GM21381 (cell line): ENCODE results near the gene EML1.
A peak's percentile ranks its signal among the peaks of the same experiment; 100 is the strongest.
"Not testable (repeated sequence)": the region's sequence is repeated elsewhere in the genome, so short reads cannot be mapped to it uniquely, and the experiment has no call there.

ENCODE experiments used
- ATAC-seq: cut with Tn5 transposase; IDR thresholded peaks from one replicate; pipeline ENCODE4 v1.9.1; 2021; ENCODE audit warnings: mild to moderate bottlenecking, moderate library complexity; ENCODE audit not compliant: unreplicated experiment

Gene EML1

DNA sequence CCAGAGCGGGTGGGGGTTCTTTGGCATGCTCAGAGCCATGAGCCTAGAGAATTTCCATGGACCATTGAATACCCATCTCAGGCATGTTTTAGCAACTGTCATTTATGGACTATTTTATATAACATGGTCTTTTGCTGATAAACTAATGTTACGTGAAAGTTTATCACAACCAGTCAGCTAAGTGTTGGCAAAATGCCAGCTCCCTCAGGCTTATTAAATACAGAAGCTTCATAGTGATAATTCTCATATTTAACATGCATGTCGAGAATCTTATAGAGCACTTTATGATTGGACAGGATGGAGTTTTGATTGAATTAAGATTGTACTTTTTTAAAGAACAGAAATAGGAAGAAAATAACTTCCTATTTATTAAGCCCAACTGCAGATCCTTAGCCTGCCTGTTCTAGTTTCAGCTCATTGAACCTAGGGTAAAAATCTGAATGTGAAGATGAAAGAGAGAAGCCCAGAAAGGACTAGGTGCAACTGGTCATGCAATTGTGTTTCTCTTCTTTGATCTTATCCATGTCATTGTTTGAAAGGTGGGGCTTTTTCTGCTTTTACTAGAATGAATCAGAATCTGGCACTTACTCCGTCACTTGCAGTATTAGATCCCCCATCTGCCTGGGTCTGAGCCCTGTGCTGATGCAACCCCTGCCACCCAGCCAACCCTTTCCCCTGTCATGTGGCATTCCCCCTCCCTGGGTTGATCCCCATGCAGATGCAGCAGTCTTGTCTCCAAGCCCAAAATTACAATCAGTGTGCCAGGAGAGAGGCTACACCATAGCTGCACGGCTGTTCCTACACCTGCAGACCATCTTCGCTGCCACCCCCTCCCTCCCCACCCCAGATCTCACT is 137.4 kb downstream of the EML1 start:
- ATAC-seq = peak; percentile 87

DNA sequence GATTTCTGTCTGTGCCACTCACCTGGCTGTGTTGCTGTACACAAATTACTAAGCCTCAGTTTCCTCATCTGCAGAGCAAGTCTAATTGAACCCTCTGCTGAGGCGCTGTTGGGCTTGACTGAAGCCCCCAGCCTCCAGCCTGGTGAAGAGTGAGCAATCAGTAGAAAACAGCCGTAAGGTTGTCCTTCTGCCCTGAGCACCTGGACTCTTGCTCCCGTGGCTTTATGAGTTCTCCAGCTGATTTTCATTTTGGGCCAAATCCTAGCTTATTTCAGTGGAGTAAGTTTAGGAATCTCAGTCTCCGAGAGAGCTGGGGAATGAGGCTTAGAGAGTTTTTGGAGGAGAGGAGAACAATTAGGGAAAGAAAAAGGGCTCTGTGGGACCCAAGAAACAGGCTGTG is 138.1 kb downstream of the EML1 start:
- ATAC-seq = no peak

DNA sequence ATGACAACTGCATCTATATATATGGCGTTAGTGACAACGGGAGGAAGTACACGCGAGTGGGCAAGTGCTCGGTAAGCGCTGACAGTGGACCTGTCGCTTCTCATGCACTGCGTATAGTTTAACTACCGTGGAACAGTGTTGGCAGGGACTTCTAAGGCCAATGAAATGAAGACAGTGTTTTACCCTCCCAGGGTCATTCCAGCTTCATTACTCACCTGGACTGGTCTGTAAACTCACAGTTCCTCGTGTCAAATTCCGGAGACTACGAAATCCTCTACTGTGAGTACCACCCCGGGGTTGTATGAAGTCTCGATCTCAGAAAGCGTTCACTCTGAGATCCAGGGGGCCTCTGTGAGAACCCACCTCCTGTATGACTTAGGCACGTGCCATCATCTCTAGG is 142.8 kb downstream of the EML1 start:
- no peak for ATAC-seq

DNA sequence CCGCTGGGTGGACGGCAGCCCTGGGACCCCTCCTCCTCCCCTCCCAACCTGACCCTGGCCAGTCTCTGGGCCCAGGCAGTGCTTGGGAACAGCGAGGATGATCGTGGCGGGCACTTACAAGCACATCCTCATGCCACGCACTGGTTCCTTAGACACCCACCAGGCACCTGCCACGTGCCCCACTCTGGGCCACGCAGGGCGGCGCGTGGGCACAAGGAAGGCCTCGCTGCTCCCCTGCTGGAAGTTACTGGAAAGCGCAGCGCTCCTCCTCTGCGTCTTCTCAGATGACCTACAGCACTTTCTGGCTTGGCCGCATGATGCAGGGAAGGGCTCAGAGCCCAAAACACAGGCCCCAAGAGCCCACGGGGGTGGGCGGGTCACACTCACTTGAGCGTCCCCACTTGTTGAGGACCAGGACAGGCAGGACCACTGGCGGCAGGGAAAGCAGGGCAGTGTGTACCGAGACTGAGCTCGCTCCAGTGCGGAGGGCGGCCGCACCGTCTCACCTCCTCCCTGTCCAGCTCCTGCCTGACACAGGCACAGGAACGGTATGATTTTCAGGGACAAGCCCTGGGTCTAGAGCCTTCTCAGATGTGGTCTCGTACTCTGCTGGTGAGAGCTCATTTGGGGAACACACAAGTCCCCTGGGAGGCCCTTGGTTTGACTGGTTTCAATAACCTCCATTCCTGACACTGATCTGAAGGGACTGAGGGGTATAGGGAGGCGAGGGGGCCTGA is 143.7 kb downstream of the EML1 start:
- no peak for ATAC-seq

DNA sequence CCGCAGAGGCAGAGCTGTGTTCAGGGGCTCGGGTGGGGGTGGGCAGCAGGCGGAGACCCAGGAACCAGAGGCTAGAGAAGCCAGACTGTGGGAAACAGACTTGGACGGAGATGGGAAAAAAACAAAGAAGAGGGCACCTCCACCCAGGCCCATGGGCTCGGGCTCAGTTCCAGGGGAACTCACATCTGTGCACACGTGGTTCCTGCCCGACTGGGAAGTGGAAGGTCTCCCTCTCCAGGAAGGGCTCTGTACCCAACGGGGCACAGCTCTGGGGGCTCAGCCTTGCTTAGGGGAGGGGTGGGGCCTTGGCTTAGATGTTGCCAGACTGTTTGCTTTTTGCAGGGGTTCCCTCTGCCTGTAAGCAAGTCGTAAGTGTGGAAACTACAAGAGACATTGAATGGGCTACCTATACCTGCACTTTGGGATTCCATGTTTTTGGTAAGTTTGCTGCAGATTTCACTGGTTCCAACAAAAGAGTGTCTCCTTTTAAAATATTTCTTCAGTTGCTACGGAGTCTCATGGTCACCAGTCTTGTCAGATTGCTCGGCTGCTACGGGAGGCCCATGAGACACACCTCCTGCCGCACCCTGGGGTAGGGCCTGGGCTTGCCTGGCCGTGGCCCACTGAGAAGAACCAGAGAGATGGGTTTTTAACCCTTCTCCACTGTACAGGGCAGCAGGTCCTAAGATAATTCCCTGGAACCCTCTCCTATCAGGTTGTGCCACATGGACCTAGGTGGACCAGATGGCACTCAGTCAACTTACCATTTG is 144.4 kb downstream of the EML1 start:
- ATAC-seq = no peak

DNA sequence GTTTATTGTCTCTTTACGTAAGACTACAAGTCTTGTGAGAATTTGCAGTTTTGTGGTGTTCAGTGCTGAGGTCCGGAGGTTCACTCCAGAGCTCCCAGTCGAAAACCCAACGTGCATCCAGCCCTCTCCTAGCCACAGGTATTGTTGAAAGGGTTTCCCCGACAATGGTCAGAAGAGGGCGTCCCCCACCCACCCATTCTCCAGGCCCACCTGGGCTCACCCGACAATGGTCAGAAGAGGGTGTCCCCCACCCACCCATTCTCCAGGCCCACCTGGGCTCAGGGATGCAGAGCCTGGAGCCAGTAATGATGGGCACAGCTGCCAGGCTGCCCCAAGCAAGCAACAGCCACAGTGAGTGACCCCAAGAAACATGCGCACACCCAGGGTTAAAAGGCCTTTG is 145.2 kb downstream of the EML1 start:
- no peak for ATAC-seq

DNA sequence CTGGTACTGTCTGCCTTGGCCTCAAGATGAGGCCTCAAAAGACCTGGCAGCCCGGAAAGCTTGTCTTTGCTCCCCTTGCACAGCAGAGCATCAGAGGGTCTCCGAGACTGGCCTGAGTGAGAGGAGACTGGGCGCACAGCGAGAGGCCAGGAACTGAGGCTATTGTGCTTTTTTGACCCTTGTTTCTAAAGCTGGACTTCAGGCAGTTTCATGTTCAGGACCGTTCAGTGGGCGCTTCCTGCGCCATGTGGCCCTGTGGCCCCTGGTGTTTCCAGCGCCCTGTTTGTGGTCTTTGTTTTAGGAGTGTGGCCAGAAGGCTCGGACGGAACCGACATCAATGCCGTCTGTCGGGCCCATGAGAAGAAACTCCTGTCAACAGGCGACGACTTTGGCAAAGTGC is 145.7 kb downstream of the EML1 start:
- ATAC-seq = no peak

DNA sequence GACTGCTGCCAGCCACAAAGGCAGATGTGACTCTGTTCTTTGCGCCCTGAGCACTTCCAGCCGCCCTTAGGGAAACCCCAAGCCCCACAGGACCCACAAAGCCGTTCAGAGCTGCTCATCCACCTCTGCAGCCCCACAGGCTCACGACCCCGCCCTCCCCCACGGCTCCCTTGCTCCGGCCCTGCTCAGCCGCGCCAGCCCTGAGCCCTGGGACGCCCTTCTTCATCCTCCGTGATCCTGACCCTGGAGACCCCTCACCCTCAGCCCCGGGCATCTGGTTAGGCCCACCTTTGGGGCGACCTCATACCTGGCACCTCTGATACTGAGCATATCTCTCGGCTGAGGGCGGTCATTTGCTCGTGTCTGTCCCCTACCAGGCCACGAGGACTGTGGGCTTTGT is 146.2 kb downstream of the EML1 start:
- no peak for ATAC-seq

DNA sequence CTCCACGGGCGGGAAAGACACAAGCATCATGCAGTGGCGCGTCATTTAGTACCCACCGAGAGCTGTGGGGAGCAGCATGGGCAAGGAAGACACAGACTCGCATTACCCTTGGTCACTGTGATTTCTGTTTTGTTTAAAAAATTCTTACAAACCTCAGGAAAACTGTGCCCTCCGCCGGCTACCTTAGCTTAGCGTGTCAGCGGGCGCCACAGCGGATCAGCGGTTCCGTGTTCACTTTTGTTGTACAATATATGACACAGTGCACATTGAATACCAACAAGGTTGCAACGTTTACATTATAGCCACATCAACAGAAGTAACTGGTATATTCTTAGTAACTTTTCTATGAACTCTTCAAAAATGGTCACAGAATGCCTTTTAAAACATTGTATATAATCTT is 146.9 kb downstream of the EML1 start:
- ATAC-seq = no peak

DNA sequence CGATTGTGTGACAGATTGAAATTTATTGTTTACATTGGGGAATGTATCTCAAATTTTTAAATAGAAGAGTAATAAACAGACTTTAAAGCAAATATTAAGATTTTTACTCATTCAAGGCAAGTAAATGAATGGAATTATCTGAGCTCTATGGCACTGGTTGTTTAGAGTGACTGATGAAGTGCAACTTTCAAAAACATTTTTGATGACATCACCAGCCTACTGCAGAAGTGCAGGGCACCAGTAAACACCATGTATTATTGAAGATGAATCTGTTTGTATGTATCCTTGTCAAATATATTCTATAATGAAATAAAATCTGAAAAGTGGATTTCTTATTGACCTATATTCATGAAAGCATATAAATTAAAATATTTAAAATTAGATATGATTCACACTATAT is 148.0 kb downstream of the EML1 start:
- no peak for ATAC-seq

DNA sequence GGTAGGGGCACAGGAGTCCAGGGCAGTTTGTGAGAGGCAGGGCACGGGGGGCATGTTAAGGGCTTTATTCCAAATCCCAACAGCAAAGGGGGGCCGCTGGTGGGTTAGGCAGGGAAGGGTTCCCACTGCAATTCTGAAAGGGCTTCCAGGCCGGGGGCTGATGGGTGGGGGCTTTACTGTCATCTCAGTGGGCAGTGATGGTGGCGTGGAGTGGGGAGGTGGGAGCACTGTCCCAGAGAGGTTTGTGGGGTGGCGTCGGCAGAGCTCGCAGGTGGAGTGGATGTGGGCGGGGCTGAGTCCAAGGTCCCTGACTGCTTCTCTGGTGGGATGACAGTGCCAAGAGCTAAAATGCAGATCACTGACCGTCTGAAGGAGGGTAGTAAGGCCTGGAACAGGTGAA is 150.4 kb downstream of the EML1 start:
- ATAC-seq = no peak

DNA sequence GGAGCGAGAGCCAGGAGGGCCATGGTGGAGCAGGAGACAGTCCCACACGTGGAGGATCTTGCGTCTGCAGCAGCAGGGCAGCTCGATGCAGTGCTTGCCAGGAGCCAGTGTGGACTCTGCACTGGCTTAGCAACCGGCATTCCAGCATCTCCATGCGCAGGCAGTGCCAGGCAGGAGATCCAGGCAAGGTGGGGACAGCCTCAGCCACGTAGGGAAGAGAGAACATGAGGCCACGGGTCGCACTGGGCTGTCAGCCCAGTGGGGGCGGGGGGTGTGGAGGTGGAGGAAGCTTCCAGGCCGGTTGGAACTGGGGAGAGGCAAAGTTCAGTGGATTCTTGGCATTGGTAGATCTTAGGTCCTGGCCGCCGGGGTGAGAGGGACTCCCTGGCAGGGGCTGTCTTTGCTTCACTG is 151.0 kb downstream of the EML1 start:
- ATAC-seq = no peak

DNA sequence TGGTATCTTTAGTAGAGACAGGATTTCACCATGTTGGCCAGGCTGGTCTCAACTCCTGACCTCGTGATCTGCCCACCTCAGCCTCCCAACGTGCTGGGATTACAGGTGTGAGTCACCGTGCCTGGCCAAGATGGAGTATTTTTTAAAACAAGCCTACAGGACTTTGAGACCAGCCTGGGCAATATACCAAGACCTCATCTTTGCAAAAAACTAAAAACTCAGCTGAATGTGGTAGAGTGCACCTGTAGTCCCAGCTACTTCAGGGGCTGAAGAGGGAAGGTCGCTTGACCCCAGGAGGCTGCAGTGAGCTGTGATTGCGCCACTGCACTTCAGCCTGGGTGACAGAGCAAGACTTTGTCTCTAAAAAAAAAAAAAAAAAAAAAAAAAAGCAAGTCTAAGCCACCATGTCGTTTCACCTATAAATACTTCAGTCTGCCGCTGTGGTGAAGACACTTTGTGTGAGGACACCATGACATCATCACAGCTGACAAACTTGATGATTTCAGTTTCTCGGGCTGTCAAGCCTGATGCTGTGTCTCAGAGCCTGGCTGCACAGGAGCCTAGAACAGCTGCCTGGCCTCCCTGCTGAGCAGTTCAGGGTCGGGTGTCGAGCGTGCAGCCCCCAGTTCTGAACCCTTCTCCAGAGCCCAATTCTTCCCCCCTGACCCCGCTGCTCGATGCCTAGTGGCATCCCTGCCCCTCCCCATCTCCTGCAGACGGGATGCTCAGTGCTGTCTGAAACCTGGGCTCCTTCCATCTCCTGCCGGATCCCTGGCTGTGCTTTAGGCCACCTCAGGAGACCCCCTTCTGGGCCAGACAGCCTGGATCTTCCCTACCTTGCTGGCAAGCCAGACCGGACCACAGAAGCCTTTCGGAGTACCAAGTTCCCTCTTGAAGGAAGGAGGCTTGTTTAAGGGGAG is 152.8 kb downstream of the EML1 start:
- no peak for ATAC-seq

DNA sequence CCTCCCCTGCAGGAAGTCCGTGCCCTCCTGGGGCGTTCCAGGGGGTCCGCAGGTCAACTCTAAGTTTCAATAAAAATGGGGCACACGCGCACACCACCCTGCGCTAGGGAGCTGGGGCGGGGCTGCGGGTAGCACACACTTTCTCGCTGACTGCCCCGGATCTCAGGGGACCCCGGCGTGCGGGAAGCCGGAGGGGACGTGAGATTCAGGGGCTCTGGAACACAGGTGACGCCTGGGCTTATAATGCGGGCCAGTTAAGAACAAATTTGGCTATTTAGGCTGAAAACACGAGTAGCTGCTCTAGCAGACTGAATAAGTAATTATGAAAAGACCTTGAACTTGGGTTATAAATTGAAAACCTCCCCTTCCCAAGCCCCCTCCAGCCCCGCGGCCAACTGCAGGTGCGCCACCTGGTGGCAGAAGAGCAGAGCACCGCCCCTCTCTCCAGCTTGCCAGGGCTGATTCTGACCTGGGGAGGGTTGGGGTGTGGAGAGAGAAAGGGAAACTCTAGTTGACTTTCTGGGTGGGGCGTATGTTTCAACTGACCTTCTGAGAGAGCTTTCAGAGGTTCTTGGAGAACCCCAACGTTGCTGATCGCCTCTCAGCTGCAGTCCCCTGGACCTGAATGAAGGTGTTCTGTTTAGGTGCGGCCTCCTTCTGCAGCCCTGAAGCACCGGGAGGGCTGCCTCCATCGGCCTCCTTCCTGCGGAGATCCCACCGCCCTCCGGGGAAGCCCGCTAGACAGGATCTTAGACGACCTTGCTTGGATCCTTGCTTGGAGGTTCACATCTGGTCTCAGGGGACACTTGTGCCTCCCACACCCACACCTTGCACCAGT is 153.7 kb downstream of the EML1 start:
- ATAC-seq = peak; percentile 84

DNA sequence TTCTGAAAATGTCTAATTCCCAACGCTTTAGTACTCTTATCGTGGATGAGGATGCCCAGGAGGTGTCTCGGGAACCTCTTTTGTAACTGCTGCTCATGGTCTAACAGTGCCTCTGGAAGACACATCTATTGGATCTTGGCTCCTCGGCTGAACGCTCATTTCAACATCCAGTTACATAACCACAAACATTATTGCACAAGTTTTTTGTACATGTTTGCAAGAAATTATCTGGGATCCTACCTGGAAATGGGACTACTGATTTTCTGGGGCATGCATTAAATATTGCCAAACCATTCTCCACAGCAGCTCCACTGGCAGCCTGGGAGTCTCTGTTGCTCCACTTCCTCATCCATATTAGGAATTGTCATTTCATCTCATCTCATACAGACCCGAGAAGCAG is 154.5 kb downstream of the EML1 start:
- ATAC-seq = no peak

DNA sequence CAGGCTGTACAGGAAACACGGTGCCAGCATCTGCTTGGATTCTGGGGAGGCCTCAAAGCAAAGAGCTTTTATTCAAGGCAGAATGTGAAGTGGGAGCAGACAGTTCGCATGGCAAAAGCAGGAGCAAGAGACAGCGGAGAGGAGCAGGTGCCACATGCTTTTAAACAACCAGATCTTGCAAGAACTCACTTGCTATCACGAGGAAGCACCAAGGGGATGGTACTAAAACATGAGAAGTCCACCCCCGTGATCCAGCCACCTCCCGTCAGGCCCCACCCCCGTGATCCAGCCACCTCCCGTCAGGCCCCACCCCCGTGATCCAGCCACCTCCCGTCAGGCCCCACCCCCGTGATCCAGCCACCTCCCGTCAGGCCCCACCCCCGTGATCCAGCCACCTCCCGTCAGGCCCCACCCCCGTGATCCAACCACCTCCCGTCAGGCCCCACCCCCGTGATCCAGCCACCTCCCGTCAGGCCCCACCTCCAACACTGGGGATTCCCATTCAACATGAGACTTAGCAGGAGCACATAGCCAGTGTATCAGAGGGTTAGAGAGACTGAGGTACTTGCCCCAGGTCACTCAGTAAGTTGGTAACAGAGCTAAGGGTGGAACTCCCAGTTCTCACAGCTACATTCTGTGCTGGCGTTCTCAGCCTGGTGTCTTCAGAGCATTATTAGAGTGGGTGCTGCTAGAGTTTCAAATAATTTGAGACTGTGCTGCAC is 156.0 kb downstream of the EML1 start:
- ATAC-seq = not testable (repeated sequence)

DNA sequence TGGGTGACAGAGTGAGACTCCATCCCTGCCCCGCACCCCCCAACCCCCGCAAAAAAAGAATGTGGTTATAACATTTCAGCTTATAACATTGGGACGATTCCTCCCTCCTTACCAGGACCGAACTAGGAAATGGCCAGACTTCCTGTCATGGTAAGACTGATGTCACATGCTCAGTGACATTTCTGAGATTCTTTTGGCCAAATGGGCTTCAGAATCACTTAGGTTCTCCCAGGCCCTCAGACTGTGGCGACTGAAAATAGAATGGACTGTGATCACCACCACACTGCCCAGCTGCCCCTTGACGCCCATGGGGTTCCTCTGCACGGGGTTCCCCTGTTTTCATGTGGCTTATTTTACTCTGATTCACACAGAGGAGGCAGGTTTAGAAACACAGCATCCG is 157.0 kb downstream of the EML1 start:
- no peak for ATAC-seq

DNA sequence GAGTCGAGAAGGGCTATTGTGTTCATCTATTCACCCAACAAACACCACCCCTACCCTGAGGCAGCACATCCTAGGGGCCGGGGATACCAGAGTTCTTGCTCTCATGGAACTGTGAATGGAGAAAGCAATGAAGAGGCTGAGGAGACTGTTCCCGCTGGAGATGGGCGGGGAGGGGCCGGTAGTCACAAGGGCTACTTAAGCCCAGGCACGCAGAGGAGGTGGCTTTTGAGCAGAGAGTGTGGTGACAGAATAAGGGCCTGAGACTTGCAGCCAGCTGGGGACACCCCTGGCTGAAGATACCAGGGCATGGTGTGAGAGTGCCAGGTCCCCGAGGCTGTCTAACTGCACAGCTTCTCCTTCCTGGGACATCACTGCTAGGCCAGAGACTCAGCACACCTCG is 157.9 kb downstream of the EML1 start:
- ATAC-seq = no peak

DNA sequence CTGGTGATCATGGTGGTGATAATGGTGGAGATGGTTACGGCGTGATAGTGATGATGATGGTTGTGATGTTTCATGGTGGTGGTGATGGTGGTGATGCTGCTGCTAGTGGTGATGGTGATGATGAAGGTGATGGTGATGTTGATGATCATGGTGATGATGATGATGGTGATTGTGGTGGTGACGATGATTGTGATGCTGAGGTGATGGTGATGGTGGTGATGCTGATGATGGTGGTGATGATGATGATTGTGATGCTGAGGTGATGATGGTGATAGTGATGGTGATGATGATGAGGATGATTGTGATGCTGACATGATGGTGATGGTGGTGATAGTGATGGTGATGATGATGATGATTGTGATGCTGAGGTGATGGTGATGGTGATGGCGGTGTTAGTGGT is 158.8 kb downstream of the EML1 start:
- no peak for ATAC-seq
